Caki2 (cell line): ENCODE data around the gene SLC37A1. TPM values are rescaled to one million over a fixed set of nuclear protein-coding genes. Genes with fewer than 3 reads are reported as not detected.

Experiments
- DNase-seq: peaks from one replicate; pipeline ENCODE4 v3.0.0-alpha.2; 2015; ENCODE audit warnings: low read depth
- in situ Hi-C: cut with HindIII; loops from 2 replicates; pipeline ENCODE4 v1.10.0; 2016; ENCODE audit warnings: low sequenced_read_pairs, low pct_unique_long_range_greater_than_20kb, mixed read lengths
- total RNA-seq: library from RNA; depleted of rRNA; stranded (reverse); fragments of >200 nt; shearing (Covaris generic); gene quantifications from 2 replicates; pipeline ENCODE4 v1.2.3, GENCODE V29; 2014; ENCODE audit warnings: low replicate concordance

The SLC37A1 gene
- total RNA-seq, 1 experiment from 2014 or later, result 39.8 TPM

GRCh38 chr21:42534421-42535378 lies 21.0 kb downstream of the SLC37A1 start:
- no peak for DNase-seq
- in situ Hi-C loops, result no loop called here

GRCh38 chr21:42535602-42536171 lies 22.0 kb downstream of the SLC37A1 start:
- in situ Hi-C loops, result no loop called here

DNA sequence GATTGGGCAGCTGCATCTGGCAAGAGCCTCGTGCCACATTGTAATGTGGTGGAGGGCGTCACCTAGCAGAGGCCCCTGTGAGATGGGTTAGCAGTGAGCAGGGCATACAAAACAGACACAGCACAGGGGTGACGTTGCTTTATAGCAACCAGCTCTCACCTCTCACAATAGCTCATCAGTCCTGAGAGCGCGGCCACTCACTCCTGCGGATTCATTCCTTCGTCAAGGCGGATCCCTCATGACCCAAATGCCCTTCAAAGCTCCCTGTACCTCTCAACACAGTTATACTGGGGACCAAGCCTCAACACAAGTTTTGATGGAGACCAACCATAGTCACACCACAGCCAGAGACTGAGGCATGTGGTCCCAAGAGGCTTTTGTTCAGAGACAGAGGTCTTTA lies 22.9 kb downstream of the SLC37A1 start:
- no peak for DNase-seq
- in situ Hi-C loops, result no loop called here

More at GRCh38 chr21:42535602-42536171, 22.0 kb downstream of the SLC37A1 start:
- no peak for DNase-seq

DNA sequence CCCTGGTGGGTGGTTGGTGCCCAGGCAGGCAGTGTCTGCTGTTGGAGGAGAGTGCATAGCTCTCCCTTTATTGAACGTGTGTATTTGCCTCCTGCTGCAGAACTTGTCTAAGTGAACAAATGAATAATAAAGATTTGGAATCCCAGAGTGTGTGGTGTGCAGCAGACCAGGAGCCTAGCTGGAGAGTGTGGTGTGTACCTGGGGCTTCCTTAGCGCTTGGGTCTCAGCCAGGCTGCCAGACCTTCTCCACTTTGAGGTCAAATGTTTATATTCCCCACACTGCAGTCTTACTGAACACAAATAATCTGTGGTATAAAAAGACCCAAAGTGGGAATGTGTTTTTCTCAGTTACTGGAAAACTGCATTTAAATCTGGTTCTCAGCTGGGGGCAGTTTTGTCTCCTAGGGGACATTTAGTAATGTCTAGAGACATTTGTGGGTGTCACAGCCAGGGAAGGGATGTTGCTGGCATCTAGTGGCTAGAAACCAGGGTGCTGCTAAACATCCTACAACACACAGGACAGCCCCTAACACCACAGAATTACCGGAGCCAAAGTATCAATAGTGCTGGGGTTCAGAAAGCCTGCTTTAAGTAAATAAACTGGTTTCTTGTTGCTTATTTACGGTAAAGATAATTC lies 23.6 kb downstream of the SLC37A1 start:
- in situ Hi-C loops, result no loop called here
- no peak for DNase-seq

- no peak for DNase-seq
- in situ Hi-C loops, result no loop called here
Observed at GRCh38 chr21:42538479-42539275, 25.0 kb downstream of the SLC37A1 start.

- no peak for DNase-seq
- in situ Hi-C loops, result no loop called here
Observed at GRCh38 chr21:42539342-42539741, 25.7 kb downstream of the SLC37A1 start.

- no peak for DNase-seq
- in situ Hi-C loops, result no loop called here
Observed at GRCh38 chr21:42539931-42540343, 26.3 kb downstream of the SLC37A1 start.

DNA sequence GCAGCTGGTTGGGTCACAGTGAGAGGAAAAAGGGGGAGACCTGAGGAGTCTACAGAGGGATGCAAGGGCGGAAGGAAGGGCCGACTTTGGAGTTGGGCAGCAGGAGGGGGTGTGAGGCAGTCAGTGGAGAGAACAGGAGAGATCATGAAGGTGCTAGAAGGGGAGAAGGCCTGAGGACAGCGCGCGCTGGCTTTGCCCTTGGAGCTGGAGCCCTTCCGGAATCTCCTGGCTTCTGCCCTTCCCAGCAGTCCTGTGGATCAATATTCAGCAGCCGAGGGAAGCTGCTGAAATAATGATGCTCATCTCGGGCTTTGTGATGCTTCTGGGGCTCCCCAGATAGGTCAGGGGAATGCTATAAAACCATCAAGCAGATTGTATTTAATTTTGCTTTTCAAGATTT lies 26.7 kb downstream of the SLC37A1 start:
- DNase-seq, result no peak
- in situ Hi-C loops, result no loop called here

GRCh38 chr21:42541174-42541573 lies 27.5 kb downstream of the SLC37A1 start:
- in situ Hi-C loops, result no loop called here
- no peak for DNase-seq

DNA sequence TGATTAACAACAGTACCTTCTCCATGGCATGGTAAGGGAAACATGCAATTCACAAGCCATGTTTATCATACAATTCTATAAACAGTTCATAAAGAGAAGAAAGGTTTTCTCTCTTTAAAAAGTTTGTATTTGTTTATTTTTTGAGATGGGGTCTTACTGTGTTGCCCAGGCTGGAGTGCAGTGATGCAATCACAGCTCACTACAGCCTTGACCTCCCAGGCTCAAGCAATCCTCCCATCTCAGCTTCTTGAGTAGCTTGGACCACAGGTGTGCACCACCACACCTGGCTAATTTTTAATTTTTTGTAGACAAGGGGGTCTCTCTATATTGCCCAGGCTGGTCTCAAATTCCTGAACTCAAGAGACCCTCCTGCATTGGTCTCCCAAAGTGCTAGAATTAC lies 28.0 kb downstream of the SLC37A1 start:
- DNase-seq, result no peak
- in situ Hi-C loops, result no loop called here

GRCh38 chr21:42542196-42542595 lies 28.5 kb downstream of the SLC37A1 start:
- in situ Hi-C loops, result no loop called here
- no peak for DNase-seq

DNA sequence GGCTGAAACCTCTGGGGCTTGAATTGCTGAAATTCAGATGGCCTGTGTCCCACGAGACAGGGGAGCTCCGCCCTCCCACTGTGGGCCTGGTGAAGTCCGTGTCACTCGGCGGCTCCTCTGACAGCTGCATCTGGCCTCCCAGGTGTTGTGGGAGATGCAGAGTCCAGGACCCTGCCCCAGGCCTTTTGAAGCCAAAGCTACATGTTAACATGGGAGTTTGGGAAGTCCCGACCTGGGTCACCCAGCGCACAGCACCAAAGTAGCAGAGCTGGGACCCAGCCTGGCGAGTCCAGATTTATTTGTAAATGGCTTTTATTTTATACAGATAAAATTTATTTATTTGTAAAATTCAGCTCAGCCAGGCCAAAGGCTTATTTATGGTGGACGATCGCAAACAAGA lies 28.9 kb downstream of the SLC37A1 start:
- no peak for DNase-seq
- in situ Hi-C loops, result no loop called here

- DNase-seq, result no peak
- in situ Hi-C loops, result no loop called here
Observed at GRCh38 chr21:42543106-42543847, 29.6 kb downstream of the SLC37A1 start.

DNA sequence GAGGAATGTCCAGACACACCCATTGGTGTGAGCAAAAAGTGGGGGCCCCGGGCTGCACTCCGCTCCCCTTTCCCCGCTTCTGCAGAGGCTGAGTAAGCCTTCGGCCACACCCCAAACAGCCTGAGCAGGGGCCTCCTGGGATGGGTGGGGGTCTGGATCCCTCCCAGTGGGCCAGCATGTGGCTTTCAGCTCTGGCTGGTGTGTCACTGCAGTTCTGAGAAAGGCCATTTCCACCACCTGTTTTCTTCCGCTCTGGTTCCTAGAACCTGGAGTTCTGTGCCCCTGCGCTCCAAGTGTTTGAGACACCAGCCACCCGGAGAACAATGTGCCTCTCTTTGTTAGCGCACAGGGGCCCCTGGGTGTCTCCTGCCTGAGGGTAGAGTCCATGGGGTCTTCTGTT lies 30.9 kb downstream of the SLC37A1 start:
- in situ Hi-C loops, result no loop called here
- no peak for DNase-seq

GRCh38 chr21:42545317-42545716 lies 31.7 kb downstream of the SLC37A1 start:
- in situ Hi-C loops, result no loop called here
- no peak for DNase-seq

GRCh38 chr21:42545745-42546144 lies 32.1 kb downstream of the SLC37A1 start:
- DNase-seq, result no peak
- in situ Hi-C loops, result no loop called here

- DNase-seq, result no peak
Observed at GRCh38 chr21:42546433-42546832, 32.8 kb downstream of the SLC37A1 start.

More at GRCh38 chr21:42546433-42546832, 32.8 kb downstream of the SLC37A1 start:
- in situ Hi-C loops, result no loop called here
